OCI-LY7 (cell line): ENCODE measurements around the gene ZFR. TPM values are rescaled to one million over a fixed set of nuclear protein-coding genes. Genes with fewer than 3 reads are reported as not detected.

ENCODE experiments used
- BruUV-seq: library from RNA; stranded (reverse); fragments of 400-500 nt; replicated peaks from 2 replicates; lab custom pipeline; 2021; lab: Mats Ljungman, UMichigan
- CTCF ChIA-PET: fragments of 300-600 bp; sonication (Branson Sonifier 250); formaldehyde crosslinking; loops from one replicate; lab custom pipeline; 2022; ENCODE audit warnings: antibody characterized with exemption; ENCODE audit not compliant: unreplicated experiment; lab: Charles Lee
- POLR2A ChIA-PET: fragments of 300-600 bp; sonication (Branson Sonifier 250); formaldehyde crosslinking; loops from one replicate; lab custom pipeline; 2022; ENCODE audit warnings: antibody characterized with exemption; lab: Charles Lee
- DNase-seq: peaks from one replicate; pipeline ENCODE4 v3.0.0-alpha.2; 2015; ENCODE audit warnings: low spot score
- H2AFZ ChIP-seq: fragments of 200-600 bp; sonication (generic), shearing (Covaris generic); 2 replicates; pipeline ENCODE4 v1.6.1; 2014; ENCODE audit warnings: mild to moderate bottlenecking, antibody characterized with exemption, low read length, moderate library complexity
- H3K27ac ChIP-seq: fragments of 200-600 bp; sonication (generic); 2 replicates; pipeline ENCODE4 v1.5.1; 2014; ENCODE audit warnings: mixed run types, low read depth, mild to moderate bottlenecking, moderate library complexity, low read length, inconsistent platforms; ENCODE audit not compliant: poor library complexity, severe bottlenecking
- H3K36me3 ChIP-seq: fragments of 200-600 bp; sonication (generic); 2 replicates; pipeline ENCODE4 v1.6.1; 2014; ENCODE audit warnings: mild to moderate bottlenecking, antibody characterized with exemption, low read length, moderate library complexity, mixed read lengths; ENCODE audit not compliant: insufficient read depth
- H3K4me1 ChIP-seq: fragments of 200-600 bp; sonication (generic); 2 replicates; pipeline ENCODE4 v1.5.1; 2014; ENCODE audit warnings: mild to moderate bottlenecking, low read length; ENCODE audit not compliant: insufficient read depth, poor library complexity, severe bottlenecking
- H3K4me2 ChIP-seq: fragments of 200-600 bp; sonication (generic); 2 replicates; pipeline ENCODE4 v1.6.1; 2014; ENCODE audit warnings: mild to moderate bottlenecking, low read length
- H3K4me3 ChIP-seq: fragments of 200-600 bp; sonication (generic); 2 replicates; pipeline ENCODE4 v1.5.1; 2014; ENCODE audit warnings: mild to moderate bottlenecking, low read depth, low read length; ENCODE audit not compliant: poor library complexity, severe bottlenecking
- H3K79me2 ChIP-seq: fragments of 200-600 bp; sonication (generic); 2 replicates; pipeline ENCODE4 v1.6.1; 2016; ENCODE audit warnings: low read depth, mild to moderate bottlenecking, low read length, moderate library complexity, mixed read lengths; ENCODE audit not compliant: insufficient read depth
- H3K9me2 ChIP-seq: fragments of 200-600 bp; sonication (generic); 2 replicates; pipeline ENCODE4 v1.6.1; 2016; ENCODE audit warnings: mild to moderate bottlenecking, low read length, mixed read lengths; ENCODE audit not compliant: insufficient read depth
- H3K9me3 ChIP-seq: fragments of 200-600 bp; sonication (generic); 2 replicates; pipeline ENCODE4 v1.6.1; 2014; ENCODE audit warnings: mild to moderate bottlenecking, mixed run types, low read length, mixed read lengths
- H4K20me1 ChIP-seq: fragments of 200-600 bp; sonication (generic); 2 replicates; pipeline ENCODE4 v1.6.1; 2014; ENCODE audit warnings: mild to moderate bottlenecking, antibody characterized with exemption, low read length, moderate library complexity, mixed read lengths; ENCODE audit not compliant: insufficient read depth
- CTCF ChIP-seq: fragments of 200-600 bp; sonication (generic); conservative IDR thresholded peaks from 2 replicates; pipeline ENCODE4 v1.5.1; 2014; ENCODE audit warnings: mild to moderate bottlenecking, antibody characterized with exemption, low read length, moderate library complexity, mixed read lengths
- EZH2phosphoT487 ChIP-seq: fragments of 200-600 bp; sonication (generic); IDR thresholded peaks from 2 replicates; pipeline ENCODE4 v1.6.1; 2018; ENCODE audit warnings: low read depth, borderline replicate concordance, mild to moderate bottlenecking, mixed run types, antibody characterized with exemption, low read length, moderate library complexity, mixed read lengths
- intact Hi-C: fragments of 100-400 bp; cut with micrococcal nuclease; formaldehyde crosslinking; loops from one replicate; pipeline ENCODE4 v1.10.0; 2022; ENCODE audit not compliant: unreplicated experiment
- total RNA-seq, 2 experiments: library from RNA; depleted of rRNA in 1 of 2; stranded (reverse); fragments of >200 nt in 1 of 2; shearing (Covaris generic) in 1 of 2; gene quantifications; 2 replicates each; pipeline ENCODE4 v1.2.3, GENCODE V29; 2014 to 2022

Gene ZFR
- total RNA-seq, 2 experiments from 2014 or later = 54.8 to 63.4 TPM

GRCh38 chr5:32439086-32439642 lies 5.4 kb downstream of the ZFR start:
- H3K9me2 ChIP-seq = no peaks in the 10 kb centered on the region
- intact Hi-C loops = no loop called here
- no peak for DNase-seq
- no peak overlapping the region for H3K4me2 ChIP-seq
- no peaks in the 10 kb centered on the region for H3K9me3 ChIP-seq
- TF ChIP-seq EZH2phosphoT487 = no peak
- TF ChIP-seq CTCF = no peak
- ChIA-PET POLR2A (interaction anchor here (0.6 to 1.7 kb wide), 4 partner anchors 19 to 530 kb away, joined by 3 to 5 read pairs (median 4); no protein-coding TSS in a partner anchor), CTCF (no interaction called here)
- H3K4me3 ChIP-seq = no peak overlapping the region
- H3K79me2 ChIP-seq = peaks cover 95% of the 10 kb centered on the region
- peaks cover 72% of the 10 kb centered on the region for H3K36me3 ChIP-seq
- no TSS peak for BruUV-seq
- no peak overlapping the region for H3K27ac ChIP-seq
- peaks cover 46% of the 10 kb centered on the region; the same call in 1 of the 2 replicates for H4K20me1 ChIP-seq
- peaks cover 13% of the 10 kb centered on the region for H3K4me1 ChIP-seq
- no peak overlapping the region for H2AFZ ChIP-seq

GRCh38 chr5:32436553-32437242 lies 7.8 kb downstream of the ZFR start:
- no TSS peak for BruUV-seq
- Histone ChIP-seq H3K9me3 (no peaks in the 10 kb centered on the region), H3K36me3 (peaks cover 87% of the 10 kb centered on the region), H4K20me1 (peaks cover 30% of the 10 kb centered on the region; the same call in 1 of the 2 replicates), H3K9me2 (no peaks in the 10 kb centered on the region), H3K4me3 (no peak overlapping the region), H3K79me2 (peaks cover 99% of the 10 kb centered on the region), H3K4me1 (no peaks in the 10 kb centered on the region), H3K4me2 (no peak overlapping the region), H2AFZ (no peak overlapping the region), H3K27ac (no peak overlapping the region)
- intact Hi-C loops = no loop called here
- CTCF ChIA-PET = no interaction called here
- no peak for DNase-seq
- TF ChIP-seq CTCF = no peak
- no peak for TF ChIP-seq EZH2phosphoT487
- POLR2A ChIA-PET = no interaction called here

- intact Hi-C loops = no loop called here
- H4K20me1 ChIP-seq = peaks cover 30% of the 10 kb centered on the region; the same call in 1 of the 2 replicates
- BruUV-seq = no TSS peak
Observed at GRCh38 chr5:32435383-32435782, 9.2 kb downstream of the ZFR start.

More at GRCh38 chr5:32435383-32435782, 9.2 kb downstream of the ZFR start:
- Histone ChIP-seq H3K4me1 (no peaks in the 10 kb centered on the region), H2AFZ (no peak overlapping the region), H3K9me3 (no peaks in the 10 kb centered on the region), H3K4me3 (no peak overlapping the region), H3K9me2 (no peaks in the 10 kb centered on the region), H3K79me2 (peaks cover 99% of the 10 kb centered on the region), H3K27ac (no peak overlapping the region), H3K4me2 (no peak overlapping the region), H3K36me3 (peaks cover 83% of the 10 kb centered on the region)
- ChIA-PET POLR2A (interaction anchor here (0.6 to 1.5 kb wide), 8 partner anchors 15 to 151 kb away, joined by 3 to 6 read pairs (median 4); no protein-coding TSS in a partner anchor), CTCF (no interaction called here)
- TF ChIP-seq CTCF (no peak), EZH2phosphoT487 (no peak)
- no peak for DNase-seq
